BJ (cell line): ENCODE measurements around the gene ATF7IP. TPM values are rescaled to one million over a fixed set of nuclear protein-coding genes. Genes with fewer than 3 reads are reported as not detected.

Experiments
- CTCF ChIA-PET: fragments of 350-600 bp; formaldehyde crosslinking; extraction: SDS; loops from one replicate; lab custom pipeline; 2021; ENCODE audit warnings: antibody characterized with exemption, inconsistent platforms; lab: Yijun Ruan, JAX
- POLR2A ChIA-PET: fragments of 300-600 bp; sonication (Branson Sonifier 250); formaldehyde crosslinking; extraction: SDS; loops from one replicate; lab custom pipeline; 2021; ENCODE audit warnings: antibody characterized with exemption; lab: Charles Lee
- DNase-seq: peaks from one replicate; pipeline ENCODE4 v3.0.0-alpha.2; 2011; ENCODE audit warnings: low read depth
- H3K27me3 ChIP-seq: 2 replicates; pipeline ENCODE4 v1.6.0; 2011; ENCODE audit warnings: low read length; ENCODE audit not compliant: control insufficient read depth, insufficient read depth
- H3K36me3 ChIP-seq: 2 replicates; pipeline ENCODE4 v1.5.1; 2011; ENCODE audit warnings: low read length; ENCODE audit not compliant: control insufficient read depth, insufficient read depth
- H3K4me3 ChIP-seq: 2 replicates; pipeline ENCODE4 v1.5.1; 2011; ENCODE audit warnings: low read depth, mild to moderate bottlenecking, control low read depth, low read length
- polyA plus RNA-seq: library from polyadenylated mRNA; depleted of rRNA; stranded (reverse); fragments of >200 nt; gene quantifications from 2 replicates; pipeline ENCODE4 v1.2.3, GENCODE V29; 2011
- TF ChIP-seq, protein P1 (sequence below): IDR thresholded peaks from 2 replicates; pipeline ENCODE4 v1.5.1; 2011; ENCODE audit warnings: low read depth, mild to moderate bottlenecking, control low read depth, inconsistent platforms, low read length, moderate library complexity; ENCODE audit not compliant: insufficient read depth

The ATF7IP gene
- polyA plus RNA-seq, 1 experiment, result 8.1 TPM

DNA sequence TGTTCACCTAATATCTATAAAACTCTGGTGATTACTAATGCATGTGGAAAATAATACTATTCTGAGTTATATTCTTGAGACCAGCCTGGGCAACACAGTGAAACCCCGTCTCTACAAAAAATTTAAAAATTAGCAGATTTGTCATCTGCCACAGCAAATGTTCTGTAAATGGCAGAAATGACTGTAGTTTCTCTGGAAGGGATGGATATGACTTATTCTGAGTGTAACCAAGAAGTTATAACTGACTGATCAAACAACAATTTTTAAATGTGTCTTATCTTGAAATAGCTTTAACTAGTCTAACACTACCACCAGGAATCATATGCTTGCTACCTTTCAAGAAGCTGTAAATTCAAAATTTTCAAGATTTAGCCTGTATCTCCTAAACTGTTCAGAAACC is 113.5 kb downstream of the ATF7IP start:
- no peaks in the 10 kb centered on the region for H3K27me3 ChIP-seq
- peaks cover 8% of the 10 kb centered on the region for H3K36me3 ChIP-seq
- no peak for DNase-seq
- H3K4me3 ChIP-seq, result no peak overlapping the region
- ChIA-PET POLR2A (no interaction called here), CTCF (no interaction called here)
- TF ChIP-seq, protein P1, sequence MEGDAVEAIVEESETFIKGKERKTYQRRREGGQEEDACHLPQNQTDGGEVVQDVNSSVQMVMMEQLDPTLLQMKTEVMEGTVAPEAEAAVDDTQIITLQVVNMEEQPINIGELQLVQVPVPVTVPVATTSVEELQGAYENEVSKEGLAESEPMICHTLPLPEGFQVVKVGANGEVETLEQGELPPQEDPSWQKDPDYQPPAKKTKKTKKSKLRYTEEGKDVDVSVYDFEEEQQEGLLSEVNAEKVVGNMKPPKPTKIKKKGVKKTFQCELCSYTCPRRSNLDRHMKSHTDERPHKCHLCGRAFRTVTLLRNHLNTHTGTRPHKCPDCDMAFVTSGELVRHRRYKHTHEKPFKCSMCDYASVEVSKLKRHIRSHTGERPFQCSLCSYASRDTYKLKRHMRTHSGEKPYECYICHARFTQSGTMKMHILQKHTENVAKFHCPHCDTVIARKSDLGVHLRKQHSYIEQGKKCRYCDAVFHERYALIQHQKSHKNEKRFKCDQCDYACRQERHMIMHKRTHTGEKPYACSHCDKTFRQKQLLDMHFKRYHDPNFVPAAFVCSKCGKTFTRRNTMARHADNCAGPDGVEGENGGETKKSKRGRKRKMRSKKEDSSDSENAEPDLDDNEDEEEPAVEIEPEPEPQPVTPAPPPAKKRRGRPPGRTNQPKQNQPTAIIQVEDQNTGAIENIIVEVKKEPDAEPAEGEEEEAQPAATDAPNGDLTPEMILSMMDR, result no peak

DNA sequence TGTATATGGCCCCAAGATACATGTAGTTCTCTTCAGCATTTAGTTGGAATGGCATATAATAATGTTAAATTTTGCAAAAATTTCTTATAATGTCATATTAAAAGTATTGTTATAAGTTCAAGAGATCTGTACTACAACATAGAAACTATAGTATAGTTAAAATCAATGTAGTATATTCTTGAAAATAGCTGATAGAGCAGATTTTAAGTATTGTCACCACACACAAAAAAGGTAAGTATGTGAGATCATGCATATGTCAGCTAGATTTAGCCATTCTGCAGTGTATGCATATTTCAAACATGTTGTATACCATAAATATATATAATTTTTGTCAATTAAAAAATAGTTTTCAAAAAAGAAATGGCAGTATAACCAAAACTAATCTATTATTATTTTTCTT is 115.7 kb downstream of the ATF7IP start:
- DNase-seq, result no peak
- no peak overlapping the region for H3K4me3 ChIP-seq
- no peaks in the 10 kb centered on the region for H3K27me3 ChIP-seq
- TF ChIP-seq, protein P1, result no peak
- H3K36me3 ChIP-seq, result peaks cover 12% of the 10 kb centered on the region
- ChIA-PET CTCF (no interaction called here), POLR2A (no interaction called here)

- CTCF ChIA-PET, result no interaction called here
- POLR2A ChIA-PET, result no interaction called here
- TF ChIP-seq, protein P1, result no peak
- DNase-seq, result no peak
- no peaks in the 10 kb centered on the region for H3K27me3 ChIP-seq
- no peak overlapping the region for H3K4me3 ChIP-seq
- H3K36me3 ChIP-seq, result peaks cover 13% of the 10 kb centered on the region
Measured at GRCh38 chr12:14482361-14482760, 116.9 kb downstream of the ATF7IP start.

GRCh38 chr12:14482886-14483285 is 117.4 kb downstream of the ATF7IP start:
- H3K36me3 ChIP-seq, result peaks cover 14% of the 10 kb centered on the region
- ChIA-PET POLR2A (no interaction called here), CTCF (no interaction called here)
- H3K27me3 ChIP-seq, result no peaks in the 10 kb centered on the region
- TF ChIP-seq, protein P1, result no peak
- H3K4me3 ChIP-seq, result no peak overlapping the region
- no peak for DNase-seq

DNA sequence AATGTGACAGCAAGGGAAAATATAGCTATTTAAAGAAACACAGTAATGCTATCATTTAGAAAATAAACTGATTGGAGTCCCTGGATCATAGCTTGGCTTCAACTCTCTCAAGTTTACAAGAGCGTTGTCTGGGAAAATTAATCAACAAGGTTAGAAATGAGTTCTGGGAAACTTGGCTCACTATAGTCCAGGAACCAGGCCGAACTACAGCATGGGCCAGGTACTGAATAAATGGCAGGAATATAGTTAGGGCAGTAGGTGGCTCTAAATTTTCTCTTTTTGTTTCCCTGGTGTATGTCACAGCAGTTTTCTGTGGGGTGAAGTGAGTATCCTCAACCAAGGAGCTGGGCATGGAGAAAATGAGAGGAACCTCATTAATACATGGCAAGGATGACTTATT is 129.8 kb downstream of the ATF7IP start:
- TF ChIP-seq, protein P1, result no peak
- DNase-seq, result no peak
- Histone ChIP-seq H3K4me3 (no peak overlapping the region), H3K27me3 (no peaks in the 10 kb centered on the region), H3K36me3 (peaks cover 5% of the 10 kb centered on the region)
- POLR2A ChIA-PET, result no interaction called here
- CTCF ChIA-PET, result no interaction called here
